Stimulated activated CD8-positive, alpha-beta memory T cell treated with anti-CD3 and anti-CD28 coated beads, Interleukin-15, amount 100 ng/mL, for 4 hours (primary cell): ENCODE data around the gene ARHGAP22.
"Not testable (repeated sequence)": the region's sequence is repeated elsewhere in the genome, so short reads cannot be mapped to it uniquely, and the experiment has no call there.

Experiments used
- DNase-seq, 2 donors: peaks; one replicate each; pipeline ENCODE4 v3.0.0-alpha.2; 2020; ENCODE audit warnings: low read depth in 2 of 2

ARHGAP22 gene

DNA sequence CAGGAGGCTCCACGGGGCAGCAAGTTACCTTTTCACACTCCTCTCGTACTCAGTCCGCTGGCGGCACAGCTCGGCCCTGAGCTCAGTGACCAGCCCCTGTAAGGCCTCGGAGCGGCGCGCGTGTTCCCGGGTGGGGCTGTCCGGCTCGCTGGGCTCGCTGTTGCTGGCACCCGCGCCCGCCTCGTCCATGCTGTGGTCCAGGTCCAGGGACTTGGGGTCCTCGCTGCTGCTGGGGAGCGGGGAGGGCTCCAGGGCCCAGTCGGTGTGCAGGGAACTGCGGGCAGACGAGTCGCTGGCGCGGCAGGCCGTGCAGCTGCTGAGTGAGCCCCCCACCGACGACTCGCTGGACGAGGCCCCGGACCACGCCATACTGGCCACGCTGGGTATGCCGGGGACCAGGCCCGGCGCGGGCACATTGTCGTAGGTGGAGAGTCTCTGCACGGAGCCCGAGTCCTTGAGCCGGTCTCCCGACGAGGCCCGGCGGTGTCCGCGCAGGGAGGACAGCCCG, 154.6 kb downstream of the ARHGAP22 start:
- no peak for DNase-seq

DNA sequence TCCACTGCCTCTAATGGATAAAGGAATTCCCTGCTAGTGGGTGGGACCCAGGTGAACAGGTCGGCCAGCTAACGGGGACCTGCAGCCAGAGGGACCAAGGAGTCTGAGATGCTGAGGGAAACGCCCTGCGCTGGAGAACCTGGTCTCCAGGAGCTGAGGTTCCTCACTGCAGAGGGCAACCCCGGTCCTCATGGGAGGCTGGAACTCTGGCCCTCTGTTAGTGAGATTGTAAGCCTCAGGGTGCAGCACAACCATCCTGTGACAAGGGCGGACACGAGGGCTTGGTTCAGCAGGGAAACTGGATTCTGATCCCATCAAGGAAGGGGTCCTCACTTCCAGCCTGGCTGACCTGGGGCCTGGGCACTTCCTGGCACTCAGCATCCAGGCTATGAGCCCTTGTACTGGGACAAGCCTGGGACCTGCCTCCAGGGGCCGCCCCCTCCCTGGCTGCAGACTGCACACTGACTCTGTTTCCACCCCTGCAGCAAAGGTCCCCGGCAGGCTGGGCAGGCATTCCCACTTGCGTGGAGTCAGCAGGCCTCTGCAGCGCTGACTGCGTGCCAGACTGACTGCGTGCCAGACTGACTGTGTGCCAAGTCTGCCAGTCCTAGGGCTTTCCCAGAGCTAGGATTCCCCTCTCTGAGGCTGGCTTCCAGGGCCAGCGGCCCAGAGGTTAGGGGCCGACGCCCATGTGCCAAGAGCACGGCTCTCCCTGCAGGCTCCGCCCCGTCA, 155.2 kb downstream of the ARHGAP22 start:
- no peak for DNase-seq

DNA sequence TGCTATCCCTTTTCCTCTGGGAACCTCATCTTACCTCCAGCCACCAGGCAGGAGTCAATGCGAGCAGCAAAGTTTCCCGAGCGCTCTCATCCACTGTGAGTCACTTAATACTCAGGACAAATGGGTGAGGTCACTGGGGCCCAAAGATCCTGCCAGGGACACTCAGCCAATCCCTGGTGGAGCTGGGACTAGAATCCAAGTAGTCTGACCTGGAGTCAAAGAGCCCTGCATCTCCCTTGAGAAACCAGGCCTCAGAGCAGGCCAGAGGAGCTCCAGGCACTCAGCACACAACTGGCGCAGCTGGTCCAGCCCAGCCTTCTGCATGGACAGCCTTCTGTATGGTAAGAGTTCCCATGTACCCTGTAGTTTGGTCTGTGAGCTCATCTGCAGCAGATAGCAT, 156.1 kb downstream of the ARHGAP22 start:
- no peak for DNase-seq

DNA sequence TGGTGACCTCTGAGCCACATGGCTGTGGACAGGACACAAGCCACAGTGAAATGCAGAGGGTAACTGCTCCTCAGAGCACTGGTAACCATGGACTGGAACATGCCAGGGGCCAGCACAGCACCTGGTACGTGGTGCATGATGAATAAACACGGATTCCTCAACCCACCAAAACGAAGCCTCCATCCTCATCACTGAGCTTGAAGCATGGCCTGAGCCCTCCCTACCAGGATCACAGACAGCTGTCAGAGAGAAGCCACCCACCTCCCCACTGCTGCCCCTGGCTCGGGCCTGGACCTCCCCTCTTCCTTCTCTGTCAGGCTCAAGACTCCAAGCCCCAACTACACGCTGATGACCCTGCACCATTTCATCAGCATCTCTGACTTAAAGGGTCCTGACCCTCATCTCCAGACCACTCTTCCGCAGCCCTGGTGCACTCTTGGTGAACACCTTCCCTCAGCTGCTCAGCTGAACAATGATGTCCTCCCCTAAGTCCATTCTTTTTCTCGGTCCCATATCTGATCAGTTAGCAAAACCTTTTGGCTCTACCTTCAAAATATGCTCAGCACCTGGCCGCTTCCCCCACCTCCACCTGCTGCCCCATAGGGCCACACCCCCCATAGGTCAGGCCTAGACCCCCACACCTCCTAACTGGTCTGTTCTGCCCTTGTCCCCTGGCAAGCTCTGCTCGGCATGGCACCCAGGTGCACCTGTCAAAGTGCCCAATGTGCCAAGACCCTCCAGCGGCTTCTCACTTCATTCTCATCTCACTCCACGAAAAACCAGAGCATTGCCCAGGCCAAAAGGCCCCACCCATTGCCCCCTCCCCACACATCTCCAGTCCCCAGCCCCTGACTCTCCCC, 157.3 kb downstream of the ARHGAP22 start:
- no peak for DNase-seq

DNA sequence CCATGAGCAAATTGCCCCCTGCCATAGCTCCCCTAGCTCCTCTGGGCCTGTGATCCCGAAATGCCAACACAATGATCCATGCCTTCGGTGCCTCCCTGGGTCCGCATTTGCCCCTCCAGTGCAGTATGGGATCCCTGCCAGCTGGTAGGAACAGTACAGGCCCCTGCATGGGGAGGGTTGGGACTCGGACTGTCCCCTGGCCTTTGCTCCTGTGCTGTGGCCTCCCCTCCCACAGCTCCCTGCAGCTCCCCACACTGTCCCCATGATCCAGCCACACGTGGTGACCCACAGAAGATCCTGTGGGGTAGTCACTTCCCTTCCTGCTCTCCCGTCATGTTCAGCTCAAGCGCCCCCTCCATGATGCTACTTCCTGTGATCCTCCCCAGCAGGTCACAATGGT, 158.1 kb downstream of the ARHGAP22 start:
- DNase-seq, result no peak

DNA sequence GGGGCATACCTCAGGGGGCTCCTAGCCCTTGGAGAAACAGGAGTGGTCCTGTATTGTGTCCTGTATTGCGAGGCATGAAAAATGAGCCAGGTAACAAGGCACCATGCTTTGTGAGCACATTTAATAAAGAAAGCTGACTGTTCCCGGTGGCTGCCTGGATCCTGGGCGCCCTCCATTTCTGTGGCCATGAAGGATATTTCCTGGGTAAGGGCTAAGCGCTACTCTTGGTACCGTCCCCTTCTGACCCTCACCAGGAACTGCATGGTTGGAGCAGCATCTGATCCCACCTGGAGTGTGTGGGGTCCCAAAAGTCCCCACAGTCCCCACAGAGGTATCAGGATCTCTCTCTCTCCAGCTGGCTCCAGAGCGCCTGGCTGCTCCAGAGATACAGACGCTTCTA, 158.9 kb downstream of the ARHGAP22 start:
- no peak for DNase-seq

DNA sequence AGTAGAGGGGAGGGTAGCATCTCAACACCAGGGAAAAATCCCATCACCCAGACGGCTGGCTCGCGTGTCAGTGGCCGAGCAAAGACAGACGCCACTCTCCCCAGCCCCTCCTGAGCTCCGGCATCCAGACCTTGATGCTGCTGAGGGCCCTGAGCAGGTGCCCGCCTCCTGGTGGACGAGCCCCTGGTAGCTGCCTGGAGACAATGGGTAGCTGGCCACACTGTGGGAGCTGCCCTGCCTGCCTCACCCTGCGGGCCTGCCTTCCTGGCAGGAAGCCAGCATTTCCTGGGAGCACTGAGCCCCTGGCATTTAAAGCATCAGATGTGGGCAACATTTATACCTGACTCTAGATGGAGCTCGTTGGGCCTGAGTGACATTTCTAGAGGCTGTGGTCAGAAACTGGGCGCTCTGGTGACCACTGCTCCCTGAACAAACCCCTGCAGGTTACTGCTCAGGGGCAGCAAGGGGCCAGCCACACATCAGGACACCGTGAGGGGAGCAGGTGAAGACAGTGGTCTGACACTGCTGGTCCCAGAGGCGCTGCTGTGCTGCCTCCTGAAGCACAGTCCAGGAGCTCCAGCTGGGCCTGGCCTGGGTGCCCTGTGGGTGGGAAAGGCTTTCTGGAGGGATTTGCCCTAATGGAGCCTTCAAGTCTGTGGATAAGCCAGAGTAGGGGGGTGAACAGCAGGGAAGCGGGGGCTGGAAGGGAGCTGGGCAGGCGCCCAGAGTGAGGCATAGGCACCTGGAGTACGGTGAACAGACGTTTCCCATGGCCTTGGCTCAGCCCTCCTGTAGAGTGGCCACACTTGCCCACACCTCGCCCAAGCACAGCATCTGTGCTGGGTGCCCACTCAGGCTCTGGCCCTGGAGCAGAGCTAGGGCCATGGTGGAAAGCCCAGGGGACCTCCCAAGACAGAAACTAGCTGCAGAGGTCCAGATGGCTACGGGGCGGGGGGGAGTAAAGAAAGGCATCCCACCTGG, 159.7 kb downstream of the ARHGAP22 start:
- DNase-seq, result no peak

DNA sequence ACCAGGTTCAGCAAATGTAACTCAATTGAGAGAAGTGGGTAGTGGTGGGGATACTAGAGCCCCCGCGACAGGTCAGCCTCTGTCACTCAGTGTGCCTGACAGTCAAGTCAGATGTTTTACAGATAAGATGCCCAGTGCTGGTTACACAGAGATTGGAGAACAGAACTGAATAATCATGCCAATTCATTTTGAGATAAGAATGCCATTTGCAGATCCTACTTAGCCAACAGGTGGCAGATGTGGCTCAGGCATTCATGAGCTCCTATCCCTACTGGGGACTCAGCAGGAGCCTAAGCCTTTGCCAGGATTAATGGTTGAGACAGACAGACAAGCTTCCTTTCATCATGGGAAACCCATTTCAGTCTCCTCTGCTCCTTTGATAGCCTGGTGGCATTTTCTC, 160.6 kb downstream of the ARHGAP22 start:
- DNase-seq, result no peak

DNA sequence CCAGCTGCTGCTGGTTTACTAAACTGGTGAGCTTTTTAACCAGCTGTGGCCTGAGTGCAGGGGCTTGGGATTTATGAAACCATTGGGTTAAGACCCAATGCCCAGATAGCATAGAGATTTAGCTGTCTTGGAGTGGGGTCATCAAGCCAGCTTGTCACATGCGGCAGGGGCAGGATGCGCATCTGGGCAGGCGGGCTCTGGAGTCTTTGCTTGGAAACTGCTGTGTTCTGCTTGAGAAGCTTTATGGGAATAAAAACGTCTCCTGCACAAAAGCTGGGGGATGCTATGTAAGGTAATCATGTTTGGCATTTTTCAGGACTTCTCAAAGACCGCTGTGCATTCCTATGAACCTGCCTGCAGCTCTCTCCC, 162.1 kb downstream of the ARHGAP22 start:
- no peak for DNase-seq

DNA sequence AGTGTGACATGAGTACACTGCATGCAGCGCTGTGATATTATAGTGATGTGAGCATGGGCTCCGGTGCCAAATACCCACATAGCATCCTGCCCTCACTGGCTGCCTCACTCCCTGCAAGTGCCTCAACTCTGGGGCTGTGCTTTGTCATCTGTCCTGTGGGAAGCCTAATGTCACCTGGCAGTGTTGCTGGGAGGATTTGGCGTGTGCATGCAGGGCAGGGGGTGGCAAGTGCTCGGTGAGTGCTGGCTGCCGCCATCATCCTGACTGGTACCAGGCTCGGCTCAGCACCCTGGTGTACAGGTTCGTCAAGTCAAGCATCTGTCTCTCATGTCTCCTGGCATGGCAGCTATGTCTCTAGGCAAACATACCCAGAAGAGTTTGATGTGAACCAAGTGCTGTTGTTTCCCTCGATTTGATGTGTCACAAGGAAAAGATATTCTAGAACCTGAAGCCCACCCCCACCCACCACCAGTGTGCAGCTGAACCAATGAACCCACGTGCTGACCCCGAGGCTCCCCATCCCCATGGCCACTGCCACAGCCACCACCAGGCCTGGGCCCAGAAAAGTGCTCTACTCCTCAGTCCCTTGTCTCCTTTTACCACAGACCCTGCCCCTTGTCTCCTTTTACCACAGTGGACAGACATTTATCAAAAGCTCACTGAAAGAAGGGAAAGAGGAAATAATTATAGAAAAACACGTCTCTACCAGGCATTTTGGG, 162.6 kb downstream of the ARHGAP22 start:
- no peak for DNase-seq

DNA sequence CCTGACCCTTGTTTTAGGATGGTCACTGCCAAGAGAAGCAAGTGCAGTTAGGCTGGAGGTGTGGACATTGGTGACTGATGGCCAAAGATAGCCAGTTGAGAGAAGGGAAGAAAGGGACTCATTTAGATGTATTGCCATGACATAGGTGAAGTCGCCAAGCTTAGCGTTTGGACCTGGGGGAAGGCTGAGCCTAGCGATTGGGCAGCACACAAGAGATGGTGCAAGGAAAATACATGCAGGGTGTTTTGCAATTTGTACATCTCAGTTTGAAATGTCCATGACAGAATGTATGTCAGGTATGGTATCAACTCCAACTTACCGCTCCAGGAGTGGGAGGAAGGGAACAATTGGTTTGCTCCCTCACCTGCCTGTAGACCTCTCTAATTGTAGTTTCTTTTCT, 164.1 kb downstream of the ARHGAP22 start:
- no peak for DNase-seq

DNA sequence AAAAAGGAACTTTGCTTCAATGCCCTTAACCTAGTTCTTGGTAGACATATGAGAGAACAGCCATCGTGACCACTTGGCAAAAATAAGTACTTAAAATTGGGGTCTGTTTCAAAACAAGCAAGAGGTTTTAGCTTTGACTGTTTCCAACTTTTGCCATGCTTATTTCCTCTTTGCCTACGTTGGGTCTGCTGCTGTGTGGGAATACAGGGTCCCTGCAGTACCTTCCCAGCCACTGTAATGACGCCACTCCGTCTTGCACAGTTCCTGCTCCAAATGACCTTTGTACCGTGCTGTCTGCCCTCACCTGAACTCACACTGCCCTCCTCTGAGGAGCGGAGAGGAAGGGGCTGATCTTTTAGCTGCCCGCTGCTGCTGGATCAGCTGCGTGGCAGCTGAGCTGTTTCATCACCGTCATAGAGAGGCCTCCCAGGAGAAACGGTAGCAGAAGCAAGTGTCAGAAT, 165.3 kb downstream of the ARHGAP22 start:
- no peak for DNase-seq

DNA sequence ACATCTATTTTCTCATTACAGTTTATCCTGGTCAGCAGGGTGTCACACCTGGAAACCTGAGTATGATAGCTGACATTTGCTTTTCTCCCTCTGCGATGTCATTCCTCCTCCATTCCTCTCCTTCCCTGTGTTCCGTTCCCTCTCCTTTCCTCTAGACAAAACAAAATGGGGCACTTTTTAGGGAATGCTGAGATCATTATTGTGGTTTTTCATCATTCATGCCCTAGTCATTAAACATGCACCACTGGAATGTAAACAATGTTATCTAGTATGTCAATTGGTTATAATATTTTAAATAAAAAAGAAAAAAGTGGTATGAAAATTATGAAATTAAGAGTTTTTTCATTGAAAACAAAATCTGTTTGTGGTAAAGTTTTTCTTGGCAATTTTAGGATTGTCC, 165.8 kb downstream of the ARHGAP22 start:
- DNase-seq, result no peak

DNA sequence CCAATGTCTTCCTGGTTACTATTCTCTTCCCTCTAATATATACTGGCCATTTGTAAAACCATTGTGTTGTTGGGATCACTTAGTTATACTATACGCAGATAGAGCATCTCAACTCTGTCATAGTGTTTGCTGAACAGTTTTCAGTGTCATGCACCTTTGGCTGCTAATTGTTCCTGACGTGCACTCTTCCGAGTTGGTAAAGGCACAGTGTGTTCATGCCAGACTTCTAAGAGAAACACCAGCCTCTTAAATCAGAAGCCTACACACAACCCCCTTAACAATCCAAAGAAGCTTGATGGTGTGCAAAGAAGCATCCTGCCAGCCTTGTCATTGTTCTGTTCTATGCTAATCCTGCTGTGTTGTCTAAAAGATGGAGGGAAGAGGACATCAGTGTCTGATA, 167.3 kb downstream of the ARHGAP22 start:
- DNase-seq, result no peak

DNA sequence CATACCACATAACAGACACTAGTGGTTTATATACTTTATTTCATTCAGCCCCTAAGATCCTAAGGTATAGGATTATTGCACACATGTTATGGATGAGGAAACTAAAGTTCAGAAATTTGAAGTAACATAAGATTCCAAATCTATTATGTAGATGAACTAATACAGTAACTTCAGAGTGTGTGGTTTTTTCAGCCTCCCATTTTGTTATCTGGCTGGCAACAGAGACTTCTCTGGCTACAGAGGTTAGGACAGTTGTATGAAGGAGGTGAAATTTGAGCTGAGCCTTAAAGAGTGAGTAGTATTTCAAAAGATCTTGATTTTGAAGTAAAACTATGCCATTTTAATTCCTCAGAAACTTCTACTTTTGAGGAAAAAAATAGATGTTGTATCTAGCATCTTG, 173.0 kb downstream of the ARHGAP22 start:
- no peak for DNase-seq

DNA sequence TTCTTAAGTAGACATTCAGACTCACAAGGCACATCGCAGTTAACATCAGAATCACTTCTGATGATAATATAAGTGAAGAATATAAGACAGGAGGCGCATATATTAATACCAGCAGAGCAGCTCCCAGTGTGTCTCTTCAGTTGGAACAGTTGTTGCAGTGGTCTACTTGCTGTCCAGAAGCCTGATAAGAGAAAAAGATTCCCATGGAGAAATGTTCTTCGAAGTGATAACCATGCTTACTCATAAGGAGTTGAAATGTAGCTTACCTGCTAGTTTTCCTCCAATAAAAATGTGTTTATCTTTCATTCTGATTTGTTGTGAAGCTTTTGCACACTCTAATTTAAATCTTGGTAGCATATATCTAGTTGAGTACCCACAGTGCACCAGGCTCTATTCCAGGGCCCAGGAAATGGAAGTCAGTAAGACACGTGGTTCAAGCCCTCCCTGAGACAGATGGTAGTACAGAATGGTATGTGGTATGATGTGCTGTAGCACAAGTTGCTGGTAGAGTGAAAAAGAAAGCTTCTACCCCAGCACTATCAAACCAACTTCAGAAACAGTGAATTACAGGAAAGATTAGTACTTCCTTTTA, 174.4 kb downstream of the ARHGAP22 start:
- DNase-seq, result no peak

DNA sequence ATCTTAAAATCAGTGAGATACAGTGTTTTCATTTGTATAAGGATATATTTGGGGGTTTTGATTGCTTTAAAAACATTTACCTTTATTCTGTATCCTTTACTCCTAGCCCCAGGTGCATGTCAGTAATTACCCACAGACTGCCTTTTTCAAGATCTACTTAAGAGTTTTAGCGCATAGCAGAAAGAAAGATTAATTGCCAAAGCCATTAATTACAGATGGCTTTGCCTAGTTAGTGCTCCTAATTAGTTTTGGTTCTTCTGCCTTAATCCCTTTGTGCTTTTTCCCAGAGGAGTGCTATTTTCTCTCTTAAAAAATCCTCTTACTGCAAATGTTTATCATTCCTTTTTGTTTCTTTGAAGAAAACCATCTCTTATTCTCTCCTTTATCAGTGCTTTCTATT, 175.6 kb downstream of the ARHGAP22 start:
- no peak for DNase-seq

DNA sequence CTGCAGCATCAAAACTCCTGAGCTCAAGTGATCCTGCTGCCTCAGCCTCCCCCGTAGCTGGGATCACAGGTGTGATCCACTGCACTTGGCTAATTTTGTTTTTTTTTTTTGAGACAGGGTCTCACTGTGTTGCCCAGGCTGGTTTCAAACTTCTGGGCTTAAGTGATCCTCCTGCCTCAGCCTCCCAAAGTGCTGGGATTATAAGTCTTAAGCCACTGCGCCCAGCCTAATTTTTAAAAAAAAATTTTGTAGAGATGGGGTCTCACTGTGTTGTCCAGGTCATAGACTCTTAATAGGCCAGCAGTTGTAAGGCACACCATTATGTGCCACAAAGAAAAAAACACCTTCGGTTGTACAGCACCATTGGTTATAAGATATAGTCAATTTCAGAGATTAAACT, 176.0 kb downstream of the ARHGAP22 start:
- DNase-seq, result no peak

DNA sequence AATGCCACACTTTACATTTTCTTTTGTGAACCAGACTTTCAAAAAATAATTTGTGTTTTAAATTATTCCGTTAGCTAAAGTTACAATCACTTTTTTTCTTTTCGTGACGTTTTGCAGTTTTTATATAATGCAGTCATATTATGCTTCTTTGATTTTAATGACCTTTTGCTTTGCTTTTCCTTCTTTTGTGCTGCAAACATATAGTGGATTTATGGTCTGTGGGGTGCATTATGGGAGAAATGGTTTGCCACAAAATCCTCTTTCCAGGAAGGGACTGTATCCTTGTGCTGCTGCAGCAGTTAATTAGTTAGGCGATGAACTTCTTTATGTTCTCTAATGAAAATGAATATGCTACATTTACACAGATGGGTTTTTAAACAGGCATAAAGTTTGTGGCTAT, 181.0 kb downstream of the ARHGAP22 start:
- DNase-seq, result no peak

DNA sequence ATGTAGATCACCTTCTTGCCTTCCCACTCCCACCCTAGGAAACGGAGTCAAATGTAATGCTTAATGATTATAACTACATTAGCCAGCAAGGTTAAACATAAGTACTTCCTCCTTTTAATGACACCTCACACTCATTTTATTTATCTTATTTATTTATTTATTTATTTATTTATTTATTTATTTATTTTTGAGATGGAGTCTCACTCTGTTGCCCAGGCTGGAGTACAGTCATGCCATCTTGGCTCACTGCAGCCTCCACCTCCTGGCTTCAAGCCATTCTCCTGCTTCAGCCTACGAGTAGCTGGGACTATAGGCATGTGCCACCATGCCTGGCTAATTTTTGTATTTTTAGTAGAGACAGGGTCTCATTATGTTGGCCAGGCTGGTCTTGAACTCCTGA, 183.0 kb downstream of the ARHGAP22 start:
- DNase-seq, result not testable (repeated sequence)

DNA sequence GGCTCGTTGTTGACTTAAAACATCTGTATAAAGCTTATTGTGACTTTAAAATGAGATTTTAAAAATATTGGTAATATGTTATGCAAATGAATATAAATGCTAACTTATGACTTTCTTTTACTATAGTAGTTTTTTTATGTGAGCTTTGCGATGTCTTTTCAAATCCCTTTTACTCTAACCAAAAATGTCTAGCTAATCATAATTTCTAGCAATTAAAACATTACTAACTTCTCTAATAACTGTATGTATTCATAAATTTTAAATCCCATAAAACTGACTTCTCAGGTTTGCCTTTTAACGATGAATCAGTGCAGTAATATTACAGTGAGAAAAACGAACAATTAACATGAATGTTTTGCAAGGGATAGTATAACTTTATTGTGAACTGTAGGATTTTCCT, 185.2 kb downstream of the ARHGAP22 start:
- no peak for DNase-seq
